Right lobe of liver (tissue), 4 donors: ENCODE measurements around the gene ADGRG3.

Experiments used
- CTCF ChIP-seq, 4 donors: fragments of 200-600 bp in 3 of 4; fragments of 450-650 bp in 1 of 4; IDR thresholded peaks; one replicate each; pipeline versions ENCODE4 v1.5.1 to v1.8.0; 2016 to 2022; ENCODE audit warnings: antibody characterized with exemption in 4 of 4, mild to moderate bottlenecking in 2 of 4
- POLR2A ChIP-seq: fragments of 450-650 bp; IDR thresholded peaks from one replicate; pipeline ENCODE4 v1.6.1; 2017; ENCODE audit warnings: antibody characterized with exemption, mild to moderate bottlenecking
- donor health status: DM: no; HTN: no; CAD: no.
- donor health status: DM: no; HTN: no; CAD: no.
- donor health status: DM: no; HTN: yes; CAD: no.

DNA sequence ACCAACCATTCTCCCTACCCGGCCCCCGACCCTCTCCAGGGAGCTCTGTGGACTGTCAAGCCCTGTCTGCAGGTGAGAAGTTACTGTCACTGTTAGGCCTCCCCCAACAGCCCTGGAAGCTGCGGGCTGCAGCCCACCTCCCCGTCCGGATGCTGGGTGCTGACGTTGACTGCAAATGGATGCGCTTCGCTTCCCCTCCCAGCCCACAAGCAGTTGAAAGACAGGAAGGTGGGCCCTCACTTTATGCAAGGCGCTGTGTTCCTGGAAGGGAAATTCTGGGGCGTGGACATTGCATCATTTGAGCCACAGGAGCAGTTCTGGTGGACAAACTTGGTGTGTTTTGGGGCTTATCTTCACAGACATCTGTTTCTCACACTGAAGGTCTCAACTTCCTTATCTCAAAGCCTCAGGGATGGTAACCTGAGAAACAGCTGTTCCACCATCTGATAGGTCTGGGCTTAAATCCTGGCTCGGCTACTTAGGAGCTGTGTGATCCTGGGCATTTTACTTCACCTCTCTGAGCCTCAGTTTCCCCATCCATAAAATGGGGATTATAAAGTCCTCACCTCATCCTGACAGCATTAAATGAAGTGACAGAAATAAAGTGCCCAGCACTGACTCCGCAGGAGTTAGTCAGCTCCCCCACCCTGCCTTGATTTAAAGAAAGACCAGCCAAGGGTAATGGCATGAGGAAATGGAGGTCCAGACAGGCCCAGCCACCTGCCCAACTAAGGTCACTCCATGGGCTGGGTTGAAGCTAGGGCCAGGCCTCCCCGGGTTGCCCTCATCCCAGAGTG lies 21.9 kb downstream of the ADGRG3 start:
- TF ChIP-seq CTCF (IDR thresholded peaks at IDR 0.05) (no peak), POLR2A (no peak)
